HG03135 (cell line): ENCODE results near the gene CERS3.

ENCODE experiments used
- ATAC-seq: cut with Tn5 transposase; IDR thresholded peaks from one replicate; pipeline ENCODE4 v1.9.1; 2021; ENCODE audit warnings: mild to moderate bottlenecking, moderate library complexity; ENCODE audit not compliant: unreplicated experiment

The CERS3 gene

GRCh38 chr15:100385300-100386050 is 143.3 kb downstream of the CERS3 start:
- no peak for ATAC-seq

GRCh38 chr15:100384108-100384410 is 144.7 kb downstream of the CERS3 start:
- ATAC-seq, result no peak

DNA sequence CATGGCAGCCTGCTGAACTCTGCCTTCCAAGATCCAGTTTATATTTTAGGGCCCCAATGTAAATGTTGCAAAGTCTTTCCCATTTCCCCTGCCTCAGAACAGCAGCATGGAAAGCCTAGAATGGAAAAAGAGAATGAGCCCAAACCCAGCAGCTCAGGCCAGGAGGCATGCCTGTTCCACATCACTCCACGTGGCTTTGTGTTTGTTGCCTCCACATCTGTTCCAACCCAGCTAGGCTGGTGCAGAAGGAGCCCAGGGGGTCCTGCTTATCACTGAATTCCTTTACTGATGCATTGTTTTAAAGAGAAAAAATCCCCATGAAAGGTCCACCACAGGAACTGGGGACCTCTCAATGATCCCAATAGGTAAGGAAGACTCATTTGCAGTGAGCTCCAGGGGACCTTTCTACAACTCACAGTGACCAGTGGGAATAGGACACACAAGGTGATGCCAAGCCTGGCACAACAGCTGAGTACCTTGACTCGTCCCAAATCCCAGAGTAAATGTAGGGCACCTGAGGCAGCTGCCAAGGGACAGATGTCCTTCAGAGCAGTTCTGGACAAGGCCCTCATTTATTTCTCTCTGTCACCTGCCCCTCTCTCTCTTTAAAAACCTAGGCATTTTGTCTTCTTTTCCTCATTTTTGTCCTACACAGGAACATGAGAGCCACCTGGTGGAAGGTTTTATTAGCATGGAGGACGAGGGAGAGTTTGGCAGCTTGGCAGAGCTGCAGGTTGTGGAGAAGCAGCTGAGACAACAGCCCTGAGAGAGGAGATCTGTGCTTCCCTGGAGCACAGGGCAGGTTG is 145.2 kb downstream of the CERS3 start:
- no peak for ATAC-seq

GRCh38 chr15:100373942-100374341 is 154.8 kb downstream of the CERS3 start:
- no peak for ATAC-seq

DNA sequence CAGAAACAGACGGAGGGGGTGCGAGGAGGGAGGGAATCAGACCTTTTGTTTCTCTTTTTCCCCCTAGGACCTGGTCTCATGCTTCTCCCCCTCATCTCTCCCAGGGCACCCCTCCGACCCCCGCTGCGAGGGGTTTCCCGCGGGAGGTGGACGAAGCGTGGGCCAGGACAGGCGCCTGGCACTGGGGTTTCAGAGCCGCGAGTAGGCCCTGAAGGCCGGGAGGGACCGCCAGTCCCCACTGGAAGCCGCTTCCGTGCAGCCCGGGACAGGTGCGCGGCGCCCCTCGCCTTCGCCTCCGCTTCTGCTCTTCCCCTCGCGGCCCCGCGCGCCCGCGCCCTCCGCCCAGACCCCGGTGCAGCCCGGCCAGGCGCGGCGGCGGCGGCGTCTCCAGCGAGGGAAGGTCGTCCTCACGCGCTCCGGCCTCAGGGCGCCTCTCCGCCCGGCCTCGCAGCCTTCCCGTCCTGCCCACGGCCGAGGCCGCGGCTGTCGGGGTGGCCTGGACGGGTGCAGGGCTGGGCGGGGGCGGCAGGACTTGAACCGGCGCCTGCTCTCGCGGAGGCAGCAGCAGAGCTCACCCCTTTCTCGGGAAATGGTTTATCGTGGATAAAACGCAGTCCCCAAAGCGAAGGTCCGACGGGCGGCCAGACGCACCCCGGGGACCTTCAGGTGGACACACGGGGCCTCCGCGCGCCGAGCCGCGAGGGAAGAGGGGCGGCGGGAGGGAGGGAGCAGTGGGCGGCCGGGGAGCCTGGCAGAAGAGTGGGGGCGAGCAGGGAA is 155.4 kb downstream of the CERS3 start:
- no peak for ATAC-seq

- ATAC-seq, result no peak
These were observed 156.0 kb downstream of the CERS3 start for GRCh38 chr15:100372739-100373119.

DNA sequence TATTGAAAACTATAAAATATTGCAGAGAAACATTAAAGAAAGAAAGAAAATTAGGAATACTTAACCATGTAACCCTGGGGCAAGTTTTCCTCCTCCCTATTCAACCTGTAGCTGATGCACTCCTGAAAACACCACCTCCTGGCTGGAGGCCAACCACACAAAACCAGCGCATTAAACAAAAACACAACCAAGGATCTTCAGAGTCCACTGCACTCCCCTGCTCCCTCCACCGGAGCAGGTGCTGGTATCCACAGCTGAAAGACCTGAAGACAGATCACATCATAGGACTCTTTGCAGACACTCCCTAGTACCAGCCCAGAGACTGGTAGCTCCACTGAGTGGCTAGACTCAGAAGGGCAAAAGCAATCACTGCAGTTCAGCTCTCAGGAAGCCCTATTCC is 173.4 kb downstream of the CERS3 start:
- no peak for ATAC-seq

DNA sequence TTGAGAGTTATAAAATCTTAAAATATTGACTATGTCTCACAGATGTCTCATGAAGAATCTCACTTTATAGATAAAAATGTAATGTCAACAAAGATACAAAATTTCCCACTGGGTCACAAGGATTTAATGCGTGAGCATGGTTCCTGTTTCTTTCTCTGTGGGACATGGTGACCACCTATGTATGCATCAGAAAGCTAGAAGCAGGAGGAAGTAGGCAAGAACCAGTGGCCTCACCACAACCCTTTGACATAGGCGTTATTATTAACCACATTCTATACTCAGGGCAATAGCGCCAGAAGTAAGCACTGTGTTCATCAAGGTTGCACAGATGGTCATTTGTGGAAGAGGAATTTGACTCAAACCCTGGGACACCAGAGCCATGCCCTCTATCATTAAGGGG is 175.3 kb downstream of the CERS3 start:
- no peak for ATAC-seq

DNA sequence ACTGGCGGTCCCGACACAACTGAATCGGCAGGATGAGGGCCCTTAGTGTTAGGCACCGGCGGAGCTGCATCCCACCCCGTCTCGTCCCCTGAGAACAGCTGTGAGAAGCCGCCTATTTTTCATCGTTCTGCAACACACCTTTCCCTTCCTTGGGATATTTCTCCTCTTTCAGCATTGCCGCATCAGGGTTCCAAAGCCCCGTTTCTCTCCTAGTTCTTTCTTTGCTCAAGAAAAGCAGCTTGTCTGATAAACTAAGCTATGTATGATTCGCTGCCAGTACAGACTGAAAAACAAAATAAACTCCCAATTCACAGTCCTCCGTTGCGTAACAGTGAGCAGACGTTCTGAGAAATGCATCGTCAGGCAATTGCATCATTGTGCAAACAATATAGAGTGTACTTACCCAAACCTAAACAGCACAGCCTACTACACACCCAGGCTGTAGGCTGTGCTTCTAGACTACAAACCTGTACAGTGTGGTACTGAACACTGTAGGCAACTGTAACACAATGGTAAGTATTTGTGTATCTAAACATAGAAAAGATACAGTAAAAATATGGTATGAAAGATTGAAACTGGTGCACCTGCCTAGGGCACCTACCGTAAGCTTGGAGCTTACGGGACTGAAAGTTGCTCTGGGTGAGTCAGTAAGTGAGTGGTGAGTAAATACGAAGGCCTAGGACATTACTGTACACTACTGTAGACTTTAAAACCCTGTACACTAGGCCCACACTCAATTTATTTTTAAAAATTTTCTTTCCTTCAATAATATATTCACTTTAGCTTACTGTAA is 178.1 kb downstream of the CERS3 start:
- ATAC-seq, result no peak
